RWPE2 (cell line): ENCODE data around the gene MORN3.

Experiments used
- ATAC-seq: fragments of 200-7000 bp; cut with Tn5 transposase; 3 replicates; pipeline ENCODE4 v1.9.1; 2021; ENCODE audit warnings: low read depth
- DNase-seq: peaks from one replicate; pipeline ENCODE4 v3.0.0-alpha.2; 2020; ENCODE audit warnings: low spot score
- H3K27ac ChIP-seq: fragments of 450-650 bp; 2 replicates; pipeline ENCODE4 v1.5.1; 2017; ENCODE audit warnings: mild to moderate bottlenecking; ENCODE audit not compliant: poor library complexity, severe bottlenecking
- H3K27me3 ChIP-seq: fragments of 250-450 bp; sonication (Bioruptor Pico); 2 replicates; pipeline ENCODE4 v1.5.1; 2021; ENCODE audit warnings: mild to moderate bottlenecking, moderate library complexity; ENCODE audit not compliant: insufficient read depth, poor library complexity, severe bottlenecking
- H3K36me3 ChIP-seq: fragments of 250-450 bp; sonication (Bioruptor Pico); 2 replicates; pipeline ENCODE4 v1.5.1; 2020; ENCODE audit warnings: low read depth, mild to moderate bottlenecking, moderate library complexity
- H3K4me1 ChIP-seq: fragments of 250-450 bp; sonication (Bioruptor Pico); 2 replicates; pipeline ENCODE4 v1.5.1; 2021; ENCODE audit warnings: mild to moderate bottlenecking, moderate library complexity; ENCODE audit not compliant: insufficient read depth, poor library complexity, severe bottlenecking
- H3K4me3 ChIP-seq: fragments of 250-450 bp; sonication (Bioruptor Pico); 2 replicates; pipeline ENCODE4 v1.5.1; 2021; ENCODE audit warnings: mild to moderate bottlenecking, moderate library complexity; ENCODE audit not compliant: severe bottlenecking
- H3K9me3 ChIP-seq: fragments of 250-450 bp; sonication (Bioruptor Pico); 2 replicates; pipeline ENCODE4 v1.5.1; 2021; ENCODE audit warnings: mild to moderate bottlenecking, moderate library complexity; ENCODE audit not compliant: severe bottlenecking
- TF ChIP-seq, protein P1 (sequence below): fragments of 450-650 bp; IDR thresholded peaks from one replicate; pipeline ENCODE4 v1.5.1; 2017; ENCODE audit warnings: mild to moderate bottlenecking, moderate library complexity; ENCODE audit not compliant: poor library complexity, severe bottlenecking

MORN3 gene

DNA sequence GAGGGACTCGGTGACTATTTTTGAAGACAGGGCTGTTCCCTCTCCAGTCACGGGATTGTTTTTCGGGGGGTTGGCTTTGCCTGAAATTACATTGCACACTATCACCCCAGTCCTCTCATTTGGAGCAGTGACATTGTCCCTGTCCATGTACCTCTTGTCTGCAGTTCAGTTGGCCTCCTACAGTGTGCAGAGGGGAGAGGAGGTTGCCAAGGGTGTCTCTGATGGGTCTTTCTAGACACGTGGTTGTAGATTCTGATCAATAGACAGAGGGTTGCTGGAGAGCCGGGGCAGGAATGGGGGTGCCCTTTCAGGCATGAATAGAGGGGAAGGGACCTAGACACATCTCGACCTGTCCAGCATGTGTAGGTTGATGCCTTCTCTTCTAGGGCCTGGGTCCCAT lies 44.3 kb upstream of the MORN3 start:
- ATAC-seq, result no peak
- H3K4me3 ChIP-seq, result peak overlapping the region; percentile 78
- no peak for DNase-seq
- H3K9me3 ChIP-seq, result no peaks in the 10 kb centered on the region
- peaks cover 20% of the 10 kb centered on the region for H3K4me1 ChIP-seq
- peaks cover 7% of the 10 kb centered on the region; the same call in 1 of the 2 replicates for H3K36me3 ChIP-seq
- TF ChIP-seq, protein P1, sequence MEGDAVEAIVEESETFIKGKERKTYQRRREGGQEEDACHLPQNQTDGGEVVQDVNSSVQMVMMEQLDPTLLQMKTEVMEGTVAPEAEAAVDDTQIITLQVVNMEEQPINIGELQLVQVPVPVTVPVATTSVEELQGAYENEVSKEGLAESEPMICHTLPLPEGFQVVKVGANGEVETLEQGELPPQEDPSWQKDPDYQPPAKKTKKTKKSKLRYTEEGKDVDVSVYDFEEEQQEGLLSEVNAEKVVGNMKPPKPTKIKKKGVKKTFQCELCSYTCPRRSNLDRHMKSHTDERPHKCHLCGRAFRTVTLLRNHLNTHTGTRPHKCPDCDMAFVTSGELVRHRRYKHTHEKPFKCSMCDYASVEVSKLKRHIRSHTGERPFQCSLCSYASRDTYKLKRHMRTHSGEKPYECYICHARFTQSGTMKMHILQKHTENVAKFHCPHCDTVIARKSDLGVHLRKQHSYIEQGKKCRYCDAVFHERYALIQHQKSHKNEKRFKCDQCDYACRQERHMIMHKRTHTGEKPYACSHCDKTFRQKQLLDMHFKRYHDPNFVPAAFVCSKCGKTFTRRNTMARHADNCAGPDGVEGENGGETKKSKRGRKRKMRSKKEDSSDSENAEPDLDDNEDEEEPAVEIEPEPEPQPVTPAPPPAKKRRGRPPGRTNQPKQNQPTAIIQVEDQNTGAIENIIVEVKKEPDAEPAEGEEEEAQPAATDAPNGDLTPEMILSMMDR, result no peak
- H3K27ac ChIP-seq, result peak overlapping the region; percentile 54
- no peaks in the 10 kb centered on the region for H3K27me3 ChIP-seq

DNA sequence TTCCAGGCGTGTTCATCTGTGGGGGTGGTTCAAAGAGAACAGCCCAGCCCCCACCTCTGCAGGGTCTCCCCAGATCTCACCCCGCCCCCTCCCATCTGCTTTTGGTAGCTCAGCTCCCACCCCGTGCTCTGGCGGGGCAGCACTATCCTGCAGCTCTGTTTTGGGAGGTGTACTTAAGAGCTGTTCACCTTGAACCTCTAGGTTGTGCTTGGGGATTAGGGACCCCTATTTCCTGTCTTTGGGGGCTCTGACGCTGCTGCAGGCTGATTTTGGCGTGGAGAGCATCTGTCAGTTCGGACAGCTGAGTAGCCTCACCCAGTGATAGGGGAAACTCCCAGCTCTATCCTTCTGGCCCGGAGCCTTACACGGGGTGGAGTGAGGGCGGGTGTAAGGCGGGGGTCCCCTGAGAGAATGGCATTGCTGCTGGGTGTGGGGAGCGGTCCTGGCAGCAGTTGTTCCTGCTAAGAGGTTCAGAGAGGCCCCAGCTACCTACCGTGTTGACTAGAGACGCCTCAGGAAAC lies 43.9 kb upstream of the MORN3 start:
- TF ChIP-seq, protein P1, result no peak
- Histone ChIP-seq H3K4me1 (peaks cover 20% of the 10 kb centered on the region), H3K4me3 (peak overlapping the region; percentile 78), H3K27ac (peak overlapping the region; percentile 54), H3K27me3 (no peaks in the 10 kb centered on the region), H3K36me3 (peaks cover 6% of the 10 kb centered on the region; the same call in 1 of the 2 replicates), H3K9me3 (no peaks in the 10 kb centered on the region)
- no peak; the same call in 2 of the 3 replicates for ATAC-seq
- no peak for DNase-seq

DNA sequence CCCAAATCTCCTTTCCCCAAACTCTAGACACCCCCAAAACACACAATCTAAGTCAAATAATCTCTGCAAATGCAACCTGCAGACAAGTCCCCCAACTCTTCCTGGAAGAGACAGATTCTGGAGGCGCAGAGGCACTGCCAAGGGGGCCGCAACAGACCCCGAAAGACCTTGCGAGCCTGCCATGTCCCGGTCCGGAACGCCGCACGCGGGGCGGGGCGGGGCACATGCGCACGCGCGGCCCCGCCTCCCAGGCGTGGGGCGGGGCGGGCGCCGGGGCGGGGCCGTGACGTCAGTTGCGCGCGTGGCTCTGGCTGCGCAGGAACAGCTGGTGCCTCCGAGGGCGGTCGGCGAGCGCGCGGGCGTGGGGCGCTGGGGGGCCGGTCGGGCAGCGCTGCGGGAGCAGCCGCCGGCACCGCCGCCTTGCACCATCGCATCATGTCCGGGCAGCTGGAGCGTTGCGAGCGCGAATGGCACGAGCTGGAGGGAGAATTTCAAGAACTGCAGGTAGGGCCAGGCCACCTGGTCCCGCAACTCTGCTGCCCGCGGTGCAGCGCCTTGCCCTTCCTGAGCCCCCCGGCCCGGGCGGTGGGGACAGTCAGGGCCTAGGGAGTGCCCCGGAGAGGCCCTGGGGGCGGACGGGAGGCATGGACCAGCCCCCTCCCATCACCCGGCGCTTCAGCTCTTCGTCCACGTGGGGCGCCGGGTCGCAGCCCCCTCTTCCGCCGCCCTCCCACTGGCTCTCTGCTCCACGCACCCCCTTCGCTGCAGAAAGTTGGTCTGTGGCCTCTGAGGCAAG lies 43.2 kb upstream of the MORN3 start, which contains the start of gene TMEM120B:
Gene TMEM120B, plus strand, starts transcription at position 292 of the 796 bp plus-strand sequence. Its CDS starts 144 bp downstream, at position 436.
- TF ChIP-seq, protein P1, result peak; percentile 8
- H3K4me3 ChIP-seq, result peak within 1 kb of the TSS; percentile 78
- H3K36me3 ChIP-seq, result no peaks in the 10 kb centered on the region; the same call in 1 of the 2 replicates
- H3K9me3 ChIP-seq, result no peaks in the 10 kb centered on the region
- ATAC-seq (peak; percentile 36), DNase-seq (no peak)
- peaks cover 20% of the 10 kb centered on the region for H3K4me1 ChIP-seq
- peak within 1 kb of the TSS; percentile 54 for H3K27ac ChIP-seq
- no peaks in the 10 kb centered on the region for H3K27me3 ChIP-seq

DNA sequence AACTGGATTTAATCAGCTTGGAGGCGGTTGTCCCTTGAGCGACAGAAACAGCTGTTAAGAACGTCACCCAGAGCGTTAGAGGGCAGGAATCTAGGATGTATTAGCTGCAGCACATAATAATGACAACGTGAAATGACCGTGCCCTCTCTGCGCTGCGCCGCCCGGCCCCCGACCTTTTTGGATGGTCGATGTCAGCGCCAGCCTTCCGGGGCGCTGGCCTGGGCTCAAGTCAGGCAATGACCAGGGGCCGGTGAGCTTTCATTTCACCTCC lies 42.7 kb upstream of the MORN3 start:
- no peak for DNase-seq

More for the DNA sequence above, 42.7 kb upstream of the MORN3 start:
- ATAC-seq, result no peak; the same call in 2 of the 3 replicates
- Histone ChIP-seq H3K4me1 (peaks cover 16% of the 10 kb centered on the region), H3K36me3 (no peaks in the 10 kb centered on the region; the same call in 1 of the 2 replicates), H3K27me3 (no peaks in the 10 kb centered on the region), H3K27ac (peak overlapping the region; percentile 54), H3K4me3 (peak overlapping the region; percentile 78), H3K9me3 (no peaks in the 10 kb centered on the region)
- TF ChIP-seq, protein P1, result no peak
